ENCODE results near the gene NATD1. TPM values are rescaled to one million over a fixed set of nuclear protein-coding genes. Genes with fewer than 3 reads are reported as not detected.

NATD1 gene
- total and polyA plus RNA-seq, 9 of the 15 experiments (the other 6 are each of a cell fraction or from before 2014, with no cell fraction given) = 0.24 to 5.4 (median 1.6) TPM

GRCh38 chr17:21278450-21279197, 25.4 kb upstream of the NATD1 start (continued):
- TF ChIP-seq ZNF717 (CRISPR knock-in tag; IDR thresholded peaks at IDR 0.05) = no peak
- no peak for TF ChIP-seq ZBTB17 (CRISPR knock-in tag; IDR thresholded peaks at IDR 0.05)
- no peak for TF ChIP-seq E2F5 (CRISPR knock-in tag; IDR thresholded peaks at IDR 0.05)
- TF ChIP-seq UBTF (IDR thresholded peaks at IDR 0.05; ENCODE audit: borderline replicate concordance in 1 of 2, low read depth in 2 of 2, low read length in 2 of 2) = no peak
- TF ChIP-seq MBD2 (IDR thresholded peaks at IDR 0.05; ENCODE audit: borderline replicate concordance, low read depth) = no peak
- TF ChIP-seq ZFPM2 (CRISPR knock-in tag; IDR thresholded peaks at IDR 0.05) = no peak
- TF ChIP-seq CGGBP1 (CRISPR knock-in tag; IDR thresholded peaks at IDR 0.05) = no peak

Measured in K562 (cell line).